Activated gamma-delta T cell treated with anti-CD3 and anti-CD28 coated beads, Interleukin-2, amount 50 U/mL, for 16 hours (primary cell): ENCODE data around the gene NFATC4.
A peak's percentile ranks its signal among the peaks of the same experiment; 100 is the strongest.
"Not testable (repeated sequence)": the region's sequence is repeated elsewhere in the genome, so short reads cannot be mapped to it uniquely, and the experiment has no call there.

Source experiments
- DNase-seq: peaks from one replicate; pipeline ENCODE4 v3.0.0-alpha.2; 2020; ENCODE audit warnings: low read depth

Gene NFATC4

DNA sequence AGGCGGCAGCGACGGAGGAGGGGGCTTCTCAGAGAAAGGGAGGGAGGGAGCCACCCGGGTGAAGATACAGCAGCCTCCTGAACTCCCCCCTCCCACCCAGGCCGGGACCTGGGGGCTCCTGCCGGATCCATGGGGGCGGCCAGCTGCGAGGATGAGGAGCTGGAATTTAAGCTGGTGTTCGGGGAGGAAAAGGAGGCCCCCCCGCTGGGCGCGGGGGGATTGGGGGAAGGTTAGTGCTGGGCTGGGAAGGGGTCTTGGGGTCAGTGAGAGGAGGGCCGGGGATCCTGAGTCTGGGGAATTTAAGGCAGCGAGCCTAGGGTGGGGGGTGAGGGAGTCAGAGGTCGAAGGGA, 203 bp downstream of the NFATC4 start:
- no peak for DNase-seq

DNA sequence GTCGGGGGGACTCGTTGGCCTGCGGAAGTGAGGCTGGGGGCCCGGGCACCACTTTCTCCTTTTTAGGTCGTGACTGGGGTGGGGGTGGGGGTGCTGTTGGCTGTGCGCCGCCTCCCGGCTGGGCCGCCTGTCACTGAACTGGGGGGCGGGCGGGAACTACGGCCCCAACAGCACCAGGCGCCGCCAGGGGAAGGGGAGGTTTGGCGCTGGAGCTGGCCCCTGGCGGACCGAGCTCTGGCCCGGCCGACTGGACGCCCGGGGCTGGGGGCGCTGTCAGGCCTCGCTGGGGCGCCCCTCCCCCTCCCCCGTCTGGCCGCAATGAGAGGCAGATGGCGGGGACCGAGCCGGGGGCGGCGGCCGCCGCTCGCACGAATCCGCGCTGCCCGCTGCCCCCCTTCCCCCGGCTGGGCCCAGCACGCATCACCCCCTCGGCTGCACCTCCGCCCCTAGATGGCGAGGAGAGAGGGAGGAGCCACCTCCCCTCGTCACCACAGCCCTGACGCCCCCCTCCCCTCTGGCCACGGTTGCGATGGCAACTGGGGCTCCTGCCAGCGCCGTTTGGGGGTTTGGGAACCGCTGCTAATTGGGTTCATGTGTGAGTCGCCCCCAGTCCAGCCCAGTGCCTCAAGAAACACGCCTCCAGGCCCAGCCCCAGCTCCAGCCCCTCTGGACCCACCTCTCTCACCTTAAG, 723 bp downstream of the NFATC4 start:
- peak; percentile 36 for DNase-seq

DNA sequence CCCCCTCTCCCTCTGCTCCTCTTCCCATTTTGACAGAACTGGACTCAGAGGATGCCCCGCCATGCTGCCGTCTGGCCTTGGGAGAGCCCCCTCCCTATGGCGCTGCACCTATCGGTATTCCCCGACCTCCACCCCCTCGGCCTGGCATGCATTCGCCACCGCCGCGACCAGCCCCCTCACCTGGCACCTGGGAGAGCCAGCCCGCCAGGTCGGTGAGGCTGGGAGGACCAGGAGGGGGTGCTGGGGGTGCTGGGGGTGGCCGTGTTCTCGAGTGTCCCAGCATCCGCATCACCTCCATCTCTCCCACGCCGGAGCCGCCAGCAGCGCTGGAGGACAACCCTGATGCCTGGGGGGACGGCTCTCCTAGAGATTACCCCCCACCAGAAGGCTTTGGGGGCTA, 1.5 kb downstream of the NFATC4 start:
- DNase-seq: no peak

DNA sequence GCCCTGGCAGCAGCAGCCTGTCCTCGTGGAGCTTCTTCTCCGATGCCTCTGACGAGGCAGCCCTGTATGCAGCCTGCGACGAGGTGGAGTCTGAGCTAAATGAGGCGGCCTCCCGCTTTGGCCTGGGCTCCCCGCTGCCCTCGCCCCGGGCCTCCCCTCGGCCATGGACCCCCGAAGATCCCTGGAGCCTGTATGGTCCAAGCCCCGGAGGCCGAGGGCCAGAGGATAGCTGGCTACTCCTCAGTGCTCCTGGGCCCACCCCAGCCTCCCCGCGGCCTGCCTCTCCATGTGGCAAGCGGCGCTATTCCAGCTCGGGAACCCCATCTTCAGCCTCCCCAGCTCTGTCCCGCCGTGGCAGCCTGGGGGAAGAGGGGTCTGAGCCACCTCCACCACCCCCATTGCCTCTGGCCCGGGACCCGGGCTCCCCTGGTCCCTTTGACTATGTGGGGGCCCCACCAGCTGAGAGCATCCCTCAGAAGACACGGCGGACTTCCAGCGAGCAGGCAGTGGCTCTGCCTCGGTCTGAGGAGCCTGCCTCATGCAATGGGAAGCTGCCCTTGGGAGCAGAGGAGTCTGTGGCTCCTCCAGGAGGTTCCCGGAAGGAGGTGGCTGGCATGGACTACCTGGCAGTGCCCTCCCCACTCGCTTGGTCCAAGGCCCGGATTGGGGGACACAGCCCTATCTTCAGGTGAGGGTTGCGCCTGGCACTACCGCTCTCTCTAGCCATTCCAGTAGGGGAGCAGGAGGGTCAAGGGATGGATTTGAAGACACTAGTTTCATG, 2.1 kb downstream of the NFATC4 start:
- DNase-seq: no peak

DNA sequence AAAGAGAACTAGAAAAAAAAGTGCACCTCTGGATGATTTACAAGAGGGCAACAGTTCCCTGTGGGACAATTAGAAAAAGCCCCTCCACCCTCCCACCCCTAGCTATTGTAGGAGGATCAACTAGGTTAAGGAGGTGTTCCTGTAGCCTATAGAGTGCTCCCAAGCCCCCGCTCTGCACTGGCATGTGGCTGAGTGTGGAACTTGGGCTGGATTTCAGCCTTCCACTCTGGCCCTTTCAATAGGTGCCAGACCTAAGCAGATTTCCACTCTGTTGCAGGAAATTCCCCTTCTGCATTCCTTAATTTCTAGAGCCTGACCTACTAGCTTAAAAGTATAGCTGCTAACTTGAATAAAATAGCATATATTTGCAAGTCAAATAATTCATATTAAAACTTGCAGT, 2.8 kb downstream of the NFATC4 start:
- DNase-seq: no peak

DNA sequence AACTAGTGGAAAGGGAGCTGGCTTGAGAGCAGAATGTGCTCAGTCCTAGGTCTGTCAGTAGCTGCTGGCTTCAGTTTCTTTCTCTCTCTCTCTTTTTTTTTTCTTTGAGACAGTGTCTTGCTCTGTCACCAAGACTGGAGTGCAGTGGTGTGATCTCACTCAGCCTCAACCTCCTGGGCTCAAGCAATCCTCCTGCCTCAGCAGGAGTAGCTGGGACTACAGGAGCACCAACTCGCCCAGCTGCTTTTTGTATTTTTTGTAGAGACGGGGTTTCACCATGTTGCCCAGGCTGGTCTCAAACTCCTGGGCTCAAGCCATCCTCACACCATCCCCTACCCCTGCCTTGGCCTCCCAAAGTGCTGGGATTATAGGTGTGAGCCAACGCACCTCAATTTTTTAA, 3.6 kb downstream of the NFATC4 start:
- not testable (repeated sequence) for DNase-seq

DNA sequence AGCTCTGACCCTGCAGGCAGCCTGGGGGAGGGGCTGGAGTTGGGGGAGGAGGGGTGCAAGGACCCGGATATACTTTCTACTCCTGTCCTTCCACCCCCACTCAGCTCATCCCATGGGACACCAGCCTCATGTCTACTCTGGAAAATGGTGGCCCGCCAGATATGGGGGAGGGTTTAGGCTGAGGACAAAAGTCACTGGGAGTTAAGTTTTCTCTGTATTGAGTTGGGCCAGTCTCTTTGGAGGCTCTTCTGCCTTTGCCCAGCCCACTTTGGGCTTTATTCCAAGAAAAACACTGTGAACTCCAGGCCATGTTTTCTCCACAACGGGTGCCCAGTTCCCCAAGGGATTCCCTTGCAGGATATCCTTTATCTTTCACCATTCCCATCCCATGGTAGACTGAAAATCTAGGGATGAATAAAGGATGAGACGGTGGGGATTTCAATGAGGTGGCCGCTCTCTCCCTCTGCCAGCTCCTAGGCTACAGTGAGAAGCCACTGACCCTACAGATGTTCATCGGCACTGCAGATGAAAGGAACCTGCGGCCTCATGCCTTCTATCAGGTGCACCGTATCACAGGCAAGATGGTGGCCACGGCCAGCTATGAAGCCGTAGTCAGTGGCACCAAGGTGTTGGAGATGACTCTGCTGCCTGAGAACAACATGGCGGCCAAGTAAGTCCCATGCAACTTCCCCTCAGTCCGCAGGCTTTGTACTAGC, 4.9 kb downstream of the NFATC4 start:
- DNase-seq: no peak

DNA sequence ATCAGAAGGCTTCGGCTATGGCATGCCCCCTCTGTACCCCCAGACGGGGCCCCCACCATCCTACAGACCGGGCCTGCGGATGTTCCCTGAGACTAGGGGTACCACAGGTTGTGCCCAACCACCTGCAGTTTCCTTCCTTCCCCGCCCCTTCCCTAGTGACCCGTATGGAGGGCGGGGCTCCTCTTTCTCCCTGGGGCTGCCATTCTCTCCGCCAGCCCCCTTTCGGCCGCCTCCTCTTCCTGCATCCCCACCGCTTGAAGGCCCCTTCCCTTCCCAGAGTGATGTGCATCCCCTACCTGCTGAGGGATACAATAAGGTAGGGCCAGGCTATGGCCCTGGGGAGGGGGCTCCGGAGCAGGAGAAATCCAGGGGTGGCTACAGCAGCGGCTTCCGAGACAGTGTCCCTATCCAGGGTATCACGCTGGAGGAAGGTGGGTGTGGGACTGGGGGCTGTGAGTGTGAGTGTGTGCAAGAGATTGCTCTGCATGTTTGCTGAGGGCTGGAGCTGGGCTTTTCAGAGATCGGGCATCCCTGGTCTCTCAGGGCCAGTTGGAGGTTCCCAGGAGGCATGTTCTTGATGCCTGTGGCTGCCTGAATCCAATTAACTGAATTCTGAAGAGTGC, 8.6 kb downstream of the NFATC4 start:
- DNase-seq: no peak

DNA sequence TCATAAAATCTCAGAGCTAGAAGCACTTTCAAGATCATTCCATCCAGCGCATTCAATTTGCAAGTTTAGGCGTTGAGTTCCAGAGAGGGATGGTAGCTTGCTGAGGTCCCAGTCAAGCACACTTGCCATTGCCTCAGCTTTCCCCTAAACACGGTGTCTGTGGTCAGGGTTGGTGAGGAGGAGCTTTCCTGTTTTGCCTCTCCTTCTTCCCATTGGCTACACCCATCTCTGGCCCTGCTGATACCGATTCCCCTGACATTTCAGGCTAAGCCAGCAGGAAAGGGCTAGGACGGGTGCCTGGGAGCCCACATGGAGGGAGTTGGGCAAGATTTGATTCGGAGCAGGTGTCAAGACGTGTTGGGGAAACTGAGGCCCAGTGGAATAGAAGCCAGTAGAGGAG, 9.1 kb downstream of the NFATC4 start:
- no peak for DNase-seq

DNA sequence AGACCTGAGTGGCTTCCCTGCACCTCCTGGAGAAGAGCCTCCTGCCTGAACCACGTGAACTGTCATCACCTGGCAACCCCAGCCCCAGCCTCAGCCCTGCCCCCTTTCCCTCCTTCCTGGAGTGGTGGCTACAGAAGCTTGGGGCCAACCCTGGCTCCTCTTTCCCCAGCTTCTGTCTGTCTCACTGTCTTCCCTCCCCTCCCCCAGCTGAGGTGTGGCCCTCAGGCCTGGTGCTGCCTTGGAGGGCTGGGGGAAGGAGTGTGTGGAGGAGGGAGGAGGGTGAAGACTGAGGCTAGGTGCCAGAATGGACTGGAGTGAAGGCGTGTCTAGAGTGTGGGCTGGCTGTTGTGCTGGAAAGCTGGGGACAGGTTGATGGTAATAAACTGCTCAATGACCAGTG, 9.7 kb downstream of the NFATC4 start:
- no peak for DNase-seq

DNA sequence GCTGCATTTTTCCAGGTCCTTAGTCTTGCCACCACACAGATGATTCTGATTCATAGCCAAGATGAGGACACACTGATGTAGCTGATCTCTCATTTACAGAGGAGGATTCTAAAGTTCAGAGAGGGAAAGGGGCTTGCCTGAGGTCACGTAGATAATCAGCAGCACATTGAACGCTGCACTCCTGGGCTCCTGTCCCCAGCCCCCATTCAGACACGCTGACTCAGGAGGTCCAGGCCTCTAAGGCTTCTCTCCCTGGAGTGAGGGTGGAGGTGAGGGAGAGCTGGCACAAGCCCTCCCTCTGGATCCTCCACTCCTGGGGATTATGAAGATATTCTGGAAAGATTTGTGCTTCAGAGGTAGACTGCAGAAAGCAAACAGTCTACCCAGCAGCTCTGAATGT, 10.3 kb downstream of the NFATC4 start:
- no peak for DNase-seq

DNA sequence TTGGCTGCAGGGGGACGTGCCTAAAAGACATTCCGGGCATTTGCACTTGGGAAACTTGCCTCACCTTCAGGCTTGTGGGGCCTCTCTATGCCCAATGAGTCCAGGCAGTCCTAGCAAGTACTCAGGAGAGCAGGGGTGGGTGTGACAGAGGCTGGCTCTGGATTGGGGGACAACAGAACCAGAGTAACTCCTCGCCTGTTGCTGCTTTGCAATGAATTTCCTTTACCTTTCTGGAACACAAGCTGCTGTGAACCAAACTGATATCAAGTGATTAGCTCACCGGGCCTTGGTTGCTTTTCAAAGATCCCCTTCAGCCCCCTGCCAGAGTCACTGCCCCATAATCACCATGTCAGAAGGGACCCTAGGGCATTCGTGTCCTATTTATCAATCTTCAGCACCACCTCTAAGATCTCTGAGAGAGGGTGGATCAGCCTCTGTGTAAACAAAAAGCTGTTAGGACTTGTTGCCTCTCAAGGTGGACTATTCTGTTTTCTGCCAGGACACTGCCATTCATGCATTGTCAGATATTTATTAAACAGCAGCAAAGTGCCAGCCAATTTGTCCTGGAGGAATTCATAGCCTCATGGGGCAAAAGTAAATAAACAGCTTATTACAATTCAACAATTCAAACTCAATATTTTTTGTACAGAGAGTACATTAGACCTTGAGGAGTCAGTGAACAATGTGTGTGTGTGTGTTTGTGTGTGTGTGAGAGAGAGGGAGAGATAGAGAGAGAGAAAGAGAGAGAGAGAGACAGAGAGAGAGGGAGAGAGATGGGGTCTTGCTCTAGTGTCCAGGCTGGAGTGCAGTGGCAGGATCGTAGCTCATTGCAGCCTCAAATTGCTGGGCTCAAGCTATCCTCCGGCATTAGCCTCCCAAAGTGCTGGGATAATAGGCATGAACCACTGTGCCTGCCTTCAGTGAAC, 11.3 kb downstream of the NFATC4 start:
- no peak for DNase-seq

DNA sequence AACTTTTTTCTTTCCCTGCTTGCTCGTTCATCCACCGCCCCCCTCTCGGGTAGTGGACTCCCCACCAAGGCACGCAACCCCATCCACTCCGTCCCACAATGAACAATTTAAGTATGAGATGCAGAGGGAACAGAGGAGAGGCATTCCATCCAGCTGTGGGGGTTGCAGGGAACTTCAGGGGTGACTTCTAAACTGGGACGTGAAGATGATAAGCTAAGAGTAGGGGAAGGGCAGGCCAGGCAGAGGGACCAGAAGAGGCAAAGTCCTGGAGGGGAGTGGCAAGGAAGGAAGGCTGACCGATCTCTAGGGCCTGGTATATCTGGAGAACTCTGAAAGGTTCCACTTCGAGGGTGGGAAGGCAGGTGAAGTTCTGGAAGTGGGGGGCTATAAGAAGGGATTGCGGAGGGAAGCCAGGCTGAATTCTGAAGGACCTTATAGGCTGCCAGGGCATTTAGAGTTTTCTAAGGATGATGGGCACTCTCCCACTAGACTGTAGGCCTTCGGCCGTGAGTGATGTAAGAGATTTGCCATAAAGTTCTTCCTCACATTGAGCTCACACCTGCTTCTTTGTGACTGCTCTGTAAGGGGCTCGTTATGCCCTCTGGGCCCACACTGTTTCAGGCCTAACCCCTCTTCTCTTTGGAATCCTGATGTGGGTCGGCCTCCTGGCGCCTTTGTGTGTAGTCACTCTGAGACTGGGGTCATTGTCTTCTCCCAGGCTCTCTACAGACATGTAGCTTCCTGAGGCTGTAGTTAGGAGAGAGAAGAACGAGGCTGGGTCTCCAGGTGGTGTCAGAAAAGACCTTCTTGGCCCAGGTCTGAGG, 12.1 kb downstream of the NFATC4 start:
- DNase-seq: no peak

DNA sequence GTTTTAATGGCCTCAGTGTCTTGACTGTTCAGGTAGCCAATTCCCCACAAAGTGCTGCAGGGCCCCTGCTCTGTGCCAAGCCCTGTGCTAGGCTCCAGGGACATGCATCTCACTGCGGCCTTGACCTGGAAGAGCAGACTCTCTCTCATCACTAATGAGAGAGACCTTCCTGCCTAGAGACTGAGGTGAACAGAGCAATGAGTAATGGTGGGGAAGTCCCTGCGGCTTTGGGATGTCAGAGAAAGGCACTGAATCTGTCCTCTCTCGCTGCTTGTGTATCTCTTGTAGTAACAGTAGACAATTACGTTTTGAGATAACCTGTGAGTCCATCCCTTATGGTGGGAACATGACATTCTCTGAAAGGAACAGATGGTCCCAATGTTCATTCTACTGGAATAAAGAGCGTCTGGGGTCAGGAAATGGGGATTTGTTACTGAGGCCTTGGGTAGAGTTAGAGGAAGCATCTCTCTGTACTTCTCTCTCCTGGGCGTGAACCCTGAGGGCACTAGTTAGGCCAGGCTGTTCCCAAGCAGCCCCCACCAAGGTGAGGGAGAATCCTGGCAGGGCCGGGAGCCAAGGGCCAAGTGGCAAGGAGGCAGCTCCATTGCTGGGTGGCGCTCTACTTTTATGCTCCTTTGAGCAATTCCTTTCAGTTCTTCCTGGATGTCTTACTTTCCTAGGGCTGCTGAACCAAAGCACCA, 13.5 kb downstream of the NFATC4 start:
- no peak for DNase-seq

DNA sequence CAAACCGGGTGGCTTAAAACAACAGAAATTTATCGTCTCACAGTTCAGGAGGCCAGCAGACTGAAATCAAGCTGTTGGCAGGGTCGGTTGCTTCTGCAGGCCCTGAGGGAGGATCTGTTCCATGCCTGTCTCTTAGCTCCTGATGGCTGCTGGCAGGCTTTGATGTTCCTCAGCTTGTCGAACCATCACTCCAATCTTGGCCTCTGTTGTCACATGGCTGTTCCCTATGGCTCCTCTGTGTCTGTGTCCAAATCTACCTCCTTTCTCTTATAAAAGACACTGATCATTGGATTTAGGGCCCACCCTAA, 14.0 kb downstream of the NFATC4 start:
- no peak for DNase-seq

DNA sequence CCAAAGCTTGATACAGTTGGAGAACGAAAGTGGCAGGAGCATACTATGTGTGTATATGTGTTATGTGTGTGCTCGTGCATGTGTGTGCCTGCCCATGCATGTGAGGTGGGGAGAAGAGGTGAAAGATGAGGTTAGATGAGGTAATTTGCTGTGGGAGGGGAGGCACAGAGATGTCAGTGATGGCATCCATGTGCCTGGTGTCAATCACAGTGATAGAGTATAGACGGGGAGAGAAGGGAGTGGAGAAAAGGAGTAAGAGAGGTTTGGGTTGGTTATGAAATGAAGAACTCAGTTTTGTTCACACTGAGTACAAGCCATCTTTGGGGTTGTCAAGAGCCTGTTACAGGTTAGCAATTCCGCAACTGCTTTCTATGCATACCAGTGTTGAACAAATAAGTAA, 16.2 kb downstream of the NFATC4 start:
- no peak for DNase-seq

DNA sequence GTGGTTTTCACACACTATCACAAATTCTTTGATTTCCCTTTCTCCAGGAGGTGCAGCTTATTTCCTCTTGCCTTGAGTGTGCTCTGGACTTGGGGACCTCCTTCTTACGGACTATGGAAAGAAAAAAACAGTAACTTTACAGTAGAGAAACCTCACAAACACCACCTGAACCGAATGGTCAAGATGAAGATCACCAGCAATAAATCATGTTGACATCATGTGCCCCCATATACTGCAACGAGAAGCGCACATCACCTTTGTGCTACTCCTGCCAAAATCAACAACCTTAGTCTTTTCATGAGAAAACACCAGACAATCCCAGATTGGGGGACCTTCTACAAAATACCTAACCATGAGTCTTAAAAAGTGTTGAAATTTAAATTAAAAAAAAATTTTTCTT, 17.5 kb downstream of the NFATC4 start:
- no peak for DNase-seq

DNA sequence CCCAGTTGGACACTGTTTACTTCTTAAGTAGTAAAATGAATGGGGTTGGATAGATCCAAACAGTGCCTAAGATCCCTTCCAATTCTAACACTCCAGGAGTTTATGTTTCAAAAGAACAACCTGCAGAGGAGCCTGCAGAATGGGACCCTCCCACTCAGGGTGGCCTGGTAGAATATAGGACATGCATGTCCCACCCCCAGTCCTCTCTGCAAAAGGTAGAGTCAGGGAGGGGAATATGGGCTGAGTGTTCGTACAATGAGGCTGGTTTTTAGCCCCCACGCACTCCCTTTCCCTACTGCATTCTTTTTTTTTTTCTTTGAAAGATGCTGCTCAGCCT, 19.0 kb downstream of the NFATC4 start:
- no peak for DNase-seq

DNA sequence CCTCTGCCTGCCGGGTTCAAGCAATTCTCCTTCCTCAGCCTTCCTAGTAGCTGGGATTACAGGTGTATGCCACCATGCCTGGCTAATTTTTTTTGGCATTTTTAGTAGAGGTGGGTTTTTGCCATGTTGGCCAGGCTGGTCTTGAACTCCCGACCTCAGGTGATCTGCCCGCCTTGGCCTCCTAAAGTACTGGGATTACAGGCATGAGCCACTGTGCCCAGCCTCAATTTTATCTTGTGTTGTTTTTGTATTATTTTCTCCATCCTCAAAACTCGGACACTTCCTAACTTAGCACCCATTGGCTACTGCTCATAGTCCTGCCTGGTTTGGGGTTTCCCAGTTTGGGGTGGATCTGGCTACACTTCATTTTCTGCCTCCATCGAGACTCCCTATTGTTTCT, 19.6 kb downstream of the NFATC4 start:
- not testable (repeated sequence) for DNase-seq

DNA sequence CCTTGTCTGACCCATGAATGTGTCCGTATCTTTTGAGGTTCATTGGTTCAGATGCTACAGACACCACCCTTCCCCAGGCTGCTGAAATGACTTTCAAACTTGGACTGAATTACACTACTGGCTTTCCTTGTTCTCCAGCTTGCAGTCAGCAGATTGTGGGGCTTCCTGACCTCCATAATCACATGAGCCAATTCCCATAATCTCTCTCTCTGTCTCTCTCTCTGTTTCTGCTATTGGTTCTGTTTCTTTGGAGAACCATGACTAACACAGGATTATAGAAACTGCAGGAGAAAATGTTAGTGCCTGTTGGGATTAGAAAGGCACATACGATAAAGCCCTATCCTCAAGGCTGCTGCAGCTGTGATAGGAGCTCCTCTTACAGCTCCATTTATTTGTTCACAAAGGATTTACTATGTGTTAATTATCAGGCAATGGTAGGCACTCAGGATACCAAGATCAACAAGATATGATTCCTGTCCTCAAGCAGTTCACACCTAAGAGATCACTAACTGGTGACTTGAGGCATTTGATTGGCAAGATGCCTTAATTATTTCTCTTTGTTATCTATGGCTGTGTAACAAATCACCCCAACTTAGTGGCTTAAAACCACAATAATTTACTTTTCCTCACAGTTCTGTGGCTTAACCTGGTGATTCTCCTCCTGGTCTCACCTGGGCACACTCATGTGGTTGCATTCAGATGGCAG, 20.6 kb downstream of the NFATC4 start:
- DNase-seq: no peak
